HS-27A (cell line): Measurements from ENCODE around the gene MEGF11.

Experiments
- DNase-seq: peaks from one replicate; pipeline ENCODE4 v3.0.0-alpha.2; 2012; ENCODE audit warnings: low read depth, missing footprints

Gene MEGF11

GRCh38 chr15:66239514-66239913, 14.0 kb downstream of the MEGF11 start:
- no peak for DNase-seq

GRCh38 chr15:66238318-66238717, 15.2 kb downstream of the MEGF11 start:
- DNase-seq, result no peak

GRCh38 chr15:66237513-66238235, 15.9 kb downstream of the MEGF11 start:
- DNase-seq, result no peak

- DNase-seq, result no peak
Measured at GRCh38 chr15:66236806-66237375, 16.7 kb downstream of the MEGF11 start.

GRCh38 chr15:66235866-66236265, 17.7 kb downstream of the MEGF11 start:
- no peak for DNase-seq

GRCh38 chr15:66234798-66235197, 18.8 kb downstream of the MEGF11 start:
- no peak for DNase-seq

GRCh38 chr15:66233487-66234415, 19.8 kb downstream of the MEGF11 start:
- no peak for DNase-seq

- DNase-seq, result no peak
Measured at GRCh38 chr15:66232267-66232625, 21.3 kb downstream of the MEGF11 start.

- no peak for DNase-seq
Measured at GRCh38 chr15:66231394-66232266, 21.9 kb downstream of the MEGF11 start.

- DNase-seq, result no peak
Measured at GRCh38 chr15:66229790-66230465, 23.6 kb downstream of the MEGF11 start.

GRCh38 chr15:66228807-66229735, 24.5 kb downstream of the MEGF11 start:
- DNase-seq, result no peak

GRCh38 chr15:66226736-66227135, 26.8 kb downstream of the MEGF11 start:
- no peak for DNase-seq

GRCh38 chr15:66225656-66226274, 27.8 kb downstream of the MEGF11 start:
- DNase-seq, result no peak

GRCh38 chr15:66224946-66225345, 28.6 kb downstream of the MEGF11 start:
- no peak for DNase-seq

GRCh38 chr15:66222273-66223198, 31.0 kb downstream of the MEGF11 start:
- DNase-seq, result no peak

- DNase-seq, result no peak
Measured at GRCh38 chr15:66221126-66221525, 32.4 kb downstream of the MEGF11 start.

- DNase-seq, result no peak
Measured at GRCh38 chr15:66220601-66221000, 32.9 kb downstream of the MEGF11 start.

- no peak for DNase-seq
Measured at GRCh38 chr15:66219339-66219738, 34.2 kb downstream of the MEGF11 start.

GRCh38 chr15:66216806-66217205, 36.7 kb downstream of the MEGF11 start:
- no peak for DNase-seq
